T-helper 9 cell (primary cell): ENCODE measurements around the gene KLHL25.

Source experiments
- DNase-seq: peaks from one replicate; pipeline ENCODE4 v3.0.0-alpha.2; 2020

Gene KLHL25

DNA sequence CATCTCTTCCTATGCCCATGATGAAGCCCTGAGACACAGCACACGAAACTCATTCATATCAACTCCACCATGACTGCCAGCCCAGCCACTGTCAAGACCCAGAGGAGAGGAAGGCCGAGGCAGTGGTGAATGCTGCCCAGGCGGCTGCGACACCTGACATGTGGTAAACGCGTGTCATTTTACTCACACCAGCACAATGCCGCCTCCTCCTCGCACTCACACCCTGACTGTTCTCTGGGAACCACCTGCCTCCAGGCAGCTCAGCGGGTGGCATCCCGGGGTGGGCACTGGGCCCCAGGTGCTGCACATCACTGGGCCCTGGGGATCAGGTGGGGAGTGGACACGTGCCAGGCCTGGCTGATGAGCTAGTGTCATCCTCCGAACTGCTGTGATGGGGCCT, 21.5 kb downstream of the KLHL25 start:
- DNase-seq: no peak

DNA sequence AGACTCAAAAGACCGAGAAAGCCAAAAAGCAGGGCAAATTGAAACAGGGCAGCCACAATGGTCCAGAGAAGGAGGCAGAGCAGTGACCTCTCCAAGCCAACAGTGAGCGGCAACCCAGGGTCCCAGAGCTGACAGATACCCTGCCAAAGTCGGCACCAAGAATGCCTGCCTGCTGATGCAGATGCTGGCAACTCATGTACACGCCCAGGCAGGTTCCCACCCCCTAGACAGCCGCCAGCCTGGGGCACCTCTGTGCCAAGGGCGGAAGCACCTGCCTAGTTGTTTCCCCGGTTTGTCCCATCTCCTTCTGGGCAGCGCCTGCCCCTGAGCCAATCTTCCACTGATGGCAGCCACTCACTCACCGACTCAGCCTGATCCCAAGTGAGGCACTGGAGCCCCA, 22.1 kb downstream of the KLHL25 start:
- DNase-seq: no peak

DNA sequence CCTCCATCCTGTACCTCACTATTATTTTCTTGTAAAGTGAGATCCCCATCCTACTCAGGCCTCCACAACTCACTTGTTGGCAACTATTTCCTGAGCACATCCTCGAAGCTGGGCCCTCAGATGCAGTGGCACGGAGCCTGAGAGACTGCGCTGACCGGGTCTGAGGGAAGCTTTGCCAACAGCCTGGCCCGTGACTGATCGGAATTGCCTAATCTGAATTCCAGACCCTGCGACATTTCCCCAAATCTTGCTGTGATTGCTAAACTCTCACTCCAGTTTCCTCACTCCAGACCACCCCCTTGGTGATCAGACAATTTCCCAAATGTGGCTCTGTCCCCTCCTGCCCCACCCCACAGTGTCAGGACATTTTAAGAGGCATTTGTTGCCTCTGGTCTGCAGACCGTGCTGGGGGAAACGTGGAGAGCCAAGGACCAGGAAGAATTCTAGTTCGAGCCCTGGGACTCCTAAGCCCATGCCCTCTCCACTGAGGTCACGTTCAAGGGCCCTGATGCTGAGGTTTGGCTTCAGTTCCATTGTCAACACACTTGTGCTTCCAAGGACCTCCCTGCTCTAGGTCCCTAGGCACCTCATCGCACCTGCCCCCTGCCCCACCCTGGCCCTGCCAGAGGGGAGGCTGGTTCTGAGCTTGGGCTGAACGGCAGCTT, 22.8 kb downstream of the KLHL25 start:
- DNase-seq: no peak

DNA sequence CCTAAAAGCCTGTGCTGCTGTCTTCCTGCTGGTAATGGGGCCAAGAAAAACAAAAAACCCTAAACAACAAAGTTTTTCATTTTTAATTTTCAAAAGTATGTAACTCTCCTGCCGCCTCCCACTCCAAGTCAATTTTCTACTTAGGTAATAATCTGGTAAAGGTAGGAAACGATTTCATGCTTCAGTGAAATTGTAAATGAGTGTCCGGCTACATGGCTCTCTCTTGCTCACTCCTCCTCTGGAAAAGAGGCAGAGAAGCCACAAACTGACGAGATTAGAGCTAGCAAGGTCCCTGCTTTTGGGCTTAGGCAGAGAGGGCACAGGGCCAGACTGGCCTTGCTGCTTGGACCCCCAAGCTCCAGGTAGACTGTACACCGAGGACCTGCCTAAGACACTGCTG, 23.5 kb downstream of the KLHL25 start:
- DNase-seq: no peak

DNA sequence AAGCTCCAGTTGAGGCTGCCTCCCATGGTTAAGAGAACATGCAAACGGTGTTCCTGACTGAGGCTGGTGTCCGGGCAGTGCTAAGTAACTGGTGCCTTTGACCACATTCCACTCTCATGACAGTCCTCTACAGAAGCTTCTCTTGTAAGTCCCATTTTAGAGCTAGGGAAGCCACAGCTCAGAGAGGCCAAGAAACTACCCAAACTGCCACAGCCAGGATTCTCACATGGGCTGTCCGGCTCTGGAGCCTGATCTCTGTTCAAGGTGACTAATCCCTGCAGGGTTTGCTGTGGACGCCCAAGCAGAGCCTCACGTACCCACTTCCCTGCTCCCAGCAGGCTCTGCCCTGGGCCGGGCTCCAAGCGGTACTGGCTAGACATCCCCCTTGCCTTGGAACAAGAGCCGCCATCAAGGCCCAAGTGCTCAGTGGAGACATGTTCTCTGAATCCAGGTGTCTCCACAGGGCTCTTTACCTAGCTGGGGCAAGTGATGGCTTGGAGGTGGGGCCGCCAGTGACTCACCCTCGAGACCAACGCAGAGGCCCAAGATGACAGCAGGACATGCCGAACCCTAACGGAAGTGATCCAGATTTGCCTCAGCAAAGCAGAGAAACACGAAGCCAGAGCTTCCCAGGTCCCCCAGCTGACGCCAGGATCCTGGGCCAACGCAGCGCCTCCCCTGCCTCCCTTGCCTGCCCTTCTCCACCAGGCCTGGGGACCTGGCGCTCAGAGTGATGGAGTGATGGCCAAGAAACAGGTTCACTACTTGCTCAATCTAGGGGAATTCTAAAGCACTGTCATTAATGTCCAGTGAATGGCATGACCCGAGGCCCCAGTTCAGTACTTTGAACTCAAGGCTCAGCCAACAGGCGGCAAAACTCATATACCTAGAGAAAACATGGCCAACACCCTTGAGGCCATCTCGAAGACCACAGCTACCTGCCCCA, 24.4 kb downstream of the KLHL25 start:
- DNase-seq: no peak

DNA sequence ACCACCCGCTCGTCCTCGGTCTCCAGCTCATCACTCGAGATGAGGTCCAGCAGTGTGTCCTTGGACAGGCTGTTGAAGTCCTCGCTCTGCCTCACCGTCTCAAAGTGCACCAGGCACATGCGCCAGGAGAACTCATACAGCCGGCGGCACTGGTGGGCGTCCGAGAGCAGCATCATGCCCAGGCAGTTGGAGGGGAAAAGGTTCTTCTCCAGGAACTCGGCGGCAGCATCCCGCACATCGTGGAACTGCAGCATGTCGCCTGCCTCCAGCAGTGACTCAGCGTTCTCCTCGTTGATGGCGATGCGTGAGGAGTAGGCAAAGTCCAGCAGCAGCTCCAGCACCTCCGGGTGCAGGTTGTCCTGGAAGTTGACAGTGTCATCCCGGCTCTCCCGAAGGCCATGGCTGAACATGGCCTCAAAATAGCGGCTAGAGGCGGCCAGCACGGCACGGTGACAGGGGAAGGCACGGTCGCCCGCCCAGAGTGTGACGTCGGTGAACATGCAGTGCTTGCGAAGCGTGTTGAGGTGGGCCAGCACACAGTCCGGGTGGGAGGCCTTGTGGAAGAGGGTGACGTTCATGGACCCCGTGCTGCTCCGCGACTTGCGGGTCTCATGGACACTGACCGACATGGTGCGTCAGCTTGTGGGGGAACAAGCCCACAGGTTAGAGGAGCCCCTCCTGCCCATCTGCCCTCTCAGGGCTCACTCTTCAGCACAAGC, 25.4 kb downstream of the KLHL25 start:
- DNase-seq: no peak

DNA sequence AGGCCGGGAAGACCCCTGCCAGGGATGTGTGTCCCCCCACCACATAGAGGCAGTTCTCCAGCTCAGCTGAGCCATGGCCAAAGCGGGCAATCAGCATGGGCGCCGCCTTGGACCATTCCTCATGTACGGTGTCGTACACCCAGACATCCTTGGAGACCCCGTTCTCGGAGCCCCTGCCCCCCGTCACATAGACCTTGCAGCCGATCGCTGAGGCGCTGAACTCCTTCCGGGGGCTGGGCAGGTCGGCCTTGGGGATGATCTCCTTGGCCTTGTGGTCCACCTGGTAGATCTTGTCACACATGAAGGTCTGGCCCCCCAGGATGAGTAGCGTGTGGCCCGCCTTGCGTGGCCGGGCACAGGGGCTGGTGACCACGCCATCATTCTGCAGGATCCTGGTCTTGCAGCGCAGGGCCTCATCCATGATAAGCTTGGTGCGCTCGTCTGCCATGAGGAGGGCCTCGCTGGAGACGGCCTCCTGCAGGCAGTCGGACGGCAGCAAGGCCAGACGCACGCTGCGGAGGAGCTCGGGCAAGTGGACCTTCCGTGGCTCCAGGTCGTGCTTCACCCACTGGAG, 26.0 kb downstream of the KLHL25 start:
- DNase-seq: no peak

DNA sequence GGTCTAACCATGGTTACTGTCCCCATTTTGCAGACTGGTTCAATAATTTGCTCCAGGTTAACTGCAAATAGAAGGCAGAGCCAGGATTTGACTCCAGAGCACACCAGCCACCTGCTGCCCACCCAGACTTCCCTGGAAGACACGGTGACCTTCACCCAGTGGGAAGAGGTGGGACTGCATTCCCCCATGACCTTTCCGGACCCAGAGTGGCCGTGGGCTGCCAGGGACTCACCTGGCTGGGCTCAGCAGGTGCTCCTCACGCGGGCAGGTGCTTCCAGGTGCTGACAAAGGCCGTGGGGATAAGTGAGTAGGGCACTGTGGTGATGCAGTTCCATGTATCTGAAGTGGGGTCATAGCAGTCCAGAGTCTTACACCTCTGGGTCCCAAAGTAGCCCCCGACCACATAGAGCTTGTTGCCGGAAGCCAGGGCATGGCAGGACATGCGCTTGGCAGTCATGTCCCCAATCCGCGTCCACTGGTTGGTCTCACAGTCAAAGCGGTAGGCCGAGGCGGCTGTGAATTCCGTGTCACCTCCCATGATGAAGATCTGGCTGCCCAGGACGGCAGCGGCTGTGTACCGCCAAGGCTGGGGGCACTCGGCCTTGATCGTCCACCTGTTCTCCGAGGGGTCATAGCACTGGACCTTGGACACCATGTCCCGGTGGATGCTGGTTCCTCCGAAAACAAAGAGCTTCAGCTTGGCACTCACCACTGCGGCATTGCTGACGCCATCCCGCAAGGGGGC, 26.8 kb downstream of the KLHL25 start:
- DNase-seq: no peak

DNA sequence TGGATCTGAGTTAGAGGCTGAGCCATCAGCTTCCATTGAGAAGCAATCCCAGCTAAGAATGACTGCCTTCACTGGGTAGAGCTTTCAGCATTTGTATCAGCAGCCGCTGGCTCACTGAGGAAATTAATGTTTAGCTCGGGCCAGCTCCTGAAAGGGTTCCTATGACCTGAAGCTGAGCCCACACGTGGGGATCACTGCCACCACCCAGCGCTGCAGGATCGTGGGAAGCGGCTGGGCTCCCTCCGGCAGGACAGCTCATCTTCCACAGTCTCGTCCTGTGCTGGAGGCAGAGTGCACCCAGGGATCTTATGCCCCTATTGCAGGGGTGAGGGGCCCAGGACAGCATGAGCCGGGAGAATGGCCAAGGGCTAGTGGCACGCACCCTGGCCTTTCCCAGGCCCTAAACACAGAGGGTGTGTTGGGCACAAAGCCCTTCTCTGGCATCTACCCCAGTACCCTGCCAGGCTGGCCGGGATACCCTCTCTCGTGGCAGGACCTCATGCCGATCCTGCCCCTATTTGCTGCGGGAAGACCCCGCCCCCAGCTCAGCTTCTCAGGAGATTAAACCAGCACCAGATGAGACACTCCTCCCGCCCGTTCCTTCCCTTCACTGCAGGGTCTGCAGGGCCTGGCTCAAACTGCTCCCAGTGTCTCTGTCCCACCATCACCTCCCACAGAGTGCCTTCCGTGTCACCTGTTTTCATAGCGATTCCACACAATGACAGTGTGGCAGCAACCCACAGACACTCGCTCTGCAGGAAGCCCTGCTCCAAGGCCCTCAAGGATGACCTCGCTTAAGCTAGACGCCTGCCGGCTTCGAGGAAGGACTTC, 28.5 kb downstream of the KLHL25 start:
- DNase-seq: no peak

DNA sequence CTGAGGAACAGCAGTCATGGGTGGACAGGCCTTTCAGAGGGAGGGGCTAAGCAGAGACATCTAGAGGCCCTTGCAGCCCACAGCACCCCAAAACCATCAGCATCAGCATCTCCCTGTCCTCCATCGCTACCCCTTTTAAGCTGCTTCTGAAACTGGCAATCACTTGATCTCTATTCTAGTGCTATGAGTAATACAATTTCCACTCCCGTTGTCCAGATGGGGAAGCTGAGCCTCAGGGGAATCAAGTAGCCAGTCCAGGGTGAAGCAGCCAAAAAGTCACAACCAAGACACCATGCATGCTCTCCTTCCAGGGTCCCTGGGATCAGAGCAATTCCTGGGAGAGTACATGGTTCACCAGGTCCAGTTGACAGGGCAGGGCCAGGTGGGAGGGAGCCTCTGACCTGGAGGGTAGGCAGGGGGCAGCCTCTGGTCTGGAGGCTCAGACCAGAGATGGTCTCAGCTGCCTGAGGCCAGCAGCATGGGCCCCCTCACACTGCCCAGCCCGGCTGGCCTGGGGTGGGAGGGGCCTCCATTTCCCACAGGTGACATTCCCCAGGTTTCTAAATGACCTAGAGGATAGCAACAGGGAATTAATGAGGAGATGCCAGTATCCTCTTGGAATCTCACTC, 30.0 kb downstream of the KLHL25 start:
- DNase-seq: no peak

DNA sequence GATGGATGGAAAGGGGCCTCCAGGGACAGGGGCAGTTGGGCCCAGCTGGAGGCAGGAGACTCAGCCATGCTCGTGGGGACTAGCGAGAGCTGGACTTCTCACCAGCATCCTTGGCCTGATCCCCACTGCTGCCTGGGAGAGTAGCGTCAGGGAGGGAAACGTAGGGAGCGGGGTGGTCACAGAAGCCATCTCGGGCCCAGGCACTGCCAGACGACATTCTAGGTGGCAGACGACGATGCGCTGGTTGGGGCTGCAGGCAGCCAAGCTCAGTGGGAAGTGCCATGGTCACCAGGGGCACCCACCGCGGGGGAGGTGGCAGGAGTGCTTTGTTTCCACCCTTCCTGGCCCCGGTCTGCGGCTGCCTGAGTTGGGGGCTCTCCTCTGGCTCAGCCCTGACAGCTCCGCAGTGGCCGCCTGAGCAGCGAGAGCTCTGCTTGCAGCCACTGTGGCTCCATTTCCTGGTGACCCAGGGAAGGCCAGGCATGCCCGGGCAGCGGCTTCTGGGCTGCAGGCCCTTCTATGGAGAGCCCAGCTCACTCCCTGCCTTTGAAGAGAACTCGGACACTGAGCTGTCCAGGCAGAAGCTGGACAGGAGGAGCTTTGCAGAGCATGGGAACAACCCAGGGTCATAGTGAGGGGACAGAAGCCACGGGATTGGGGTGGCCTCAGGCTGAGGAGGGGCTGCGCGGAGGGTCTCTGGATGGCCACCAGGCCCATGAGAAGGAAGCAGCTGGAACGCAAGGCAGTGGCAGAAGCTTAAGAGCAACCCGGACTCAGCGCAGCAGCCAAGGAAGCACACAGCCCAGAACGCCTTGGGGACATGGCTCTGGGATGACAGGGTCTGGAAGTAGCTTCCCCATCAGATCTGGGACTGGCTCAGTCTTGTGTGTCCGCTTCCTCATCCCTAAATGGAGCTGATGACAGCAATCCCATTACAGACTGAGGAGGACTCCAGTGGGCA, 30.8 kb downstream of the KLHL25 start:
- no peak for DNase-seq

DNA sequence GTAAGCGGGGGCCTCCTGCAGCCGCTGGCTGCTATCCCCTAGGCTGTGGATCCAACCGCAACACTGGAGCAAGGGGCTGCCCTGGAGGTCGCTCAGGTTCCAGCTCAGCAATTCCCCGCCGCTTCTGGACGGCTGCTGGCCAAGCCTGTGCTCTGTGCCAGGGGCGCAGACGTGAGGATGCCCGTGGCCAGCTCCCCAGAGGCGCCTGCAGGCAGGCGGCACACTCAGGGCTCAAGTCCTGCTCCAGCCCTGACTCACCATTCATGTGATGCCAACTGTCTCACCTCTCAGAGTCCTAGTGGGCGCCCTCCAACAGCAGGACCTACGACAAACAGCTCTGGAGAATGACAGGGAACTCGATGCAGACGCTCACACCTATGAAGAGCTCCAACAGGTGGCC, 31.6 kb downstream of the KLHL25 start:
- DNase-seq: no peak

DNA sequence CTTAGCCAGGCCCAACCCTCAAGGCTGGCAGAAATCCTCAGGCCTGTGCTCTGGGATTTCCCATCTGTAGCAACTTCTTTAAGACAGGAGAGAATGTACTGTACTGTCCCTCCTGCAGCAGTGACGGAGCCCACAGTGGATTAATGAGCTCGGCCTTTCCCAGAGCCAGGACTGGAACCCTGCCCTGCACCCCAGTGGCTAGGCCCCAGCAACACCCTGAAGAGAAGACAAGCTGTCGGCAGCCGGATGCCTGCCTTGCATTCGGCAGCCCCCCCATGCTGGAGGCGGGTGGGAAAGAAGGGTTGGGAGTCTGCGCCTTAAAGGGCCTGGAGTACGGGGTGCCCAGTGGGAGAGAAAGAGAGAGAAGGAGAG, 32.0 kb downstream of the KLHL25 start:
- DNase-seq: no peak

DNA sequence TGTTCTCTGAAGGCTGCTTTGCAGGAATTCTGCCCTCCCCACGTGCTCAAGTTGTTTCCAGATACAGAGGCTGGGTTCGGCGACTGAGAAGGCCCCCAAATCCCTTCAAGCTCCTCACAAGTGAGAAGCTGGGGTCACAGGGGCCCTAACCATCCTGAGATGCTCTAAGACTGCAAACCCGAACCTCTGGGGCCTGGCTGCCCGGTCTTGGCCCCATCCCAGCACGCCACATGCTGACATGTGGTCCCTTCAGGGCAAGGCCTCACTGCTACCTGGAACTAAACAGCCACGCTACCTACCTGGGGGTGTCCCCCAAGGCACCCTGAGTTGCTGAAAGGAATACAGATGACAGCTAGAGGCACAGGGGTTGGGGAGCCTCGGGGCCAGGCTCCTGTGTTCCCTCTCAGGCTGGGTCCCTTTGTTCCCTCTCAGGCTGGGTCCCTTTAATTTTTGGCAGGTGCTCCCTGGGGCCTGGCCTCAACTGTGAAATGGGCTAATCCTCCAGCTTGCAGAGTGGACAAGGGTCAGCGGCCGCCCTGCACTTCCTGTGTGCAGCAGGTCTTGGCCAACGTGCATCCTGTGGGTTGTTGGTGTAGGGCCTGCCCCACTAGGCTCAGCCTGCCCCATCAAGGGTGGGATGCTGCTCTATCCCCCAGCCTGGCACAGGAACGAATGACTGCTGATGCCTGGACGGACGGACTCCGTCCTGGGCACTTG, 32.5 kb downstream of the KLHL25 start:
- DNase-seq: no peak

DNA sequence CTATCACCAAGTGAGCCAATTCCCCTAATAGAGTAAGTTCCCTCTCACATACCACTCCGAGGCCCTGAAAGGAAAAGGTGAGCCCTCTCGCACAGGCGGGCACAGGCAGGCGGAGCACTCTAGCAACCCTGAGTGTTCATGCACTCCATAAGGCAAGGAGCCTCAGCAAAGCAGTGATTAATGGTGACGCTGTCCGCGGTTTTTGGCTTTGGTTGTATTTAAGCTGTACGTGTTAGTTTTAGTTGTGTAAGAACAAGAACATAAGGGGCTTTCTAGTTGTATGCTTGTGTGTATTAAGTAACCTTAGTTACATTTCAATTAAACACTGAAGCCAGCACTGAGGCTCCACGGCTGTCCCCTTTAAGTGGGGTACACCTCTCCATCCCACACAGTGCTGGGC, 33.1 kb downstream of the KLHL25 start:
- DNase-seq: no peak

DNA sequence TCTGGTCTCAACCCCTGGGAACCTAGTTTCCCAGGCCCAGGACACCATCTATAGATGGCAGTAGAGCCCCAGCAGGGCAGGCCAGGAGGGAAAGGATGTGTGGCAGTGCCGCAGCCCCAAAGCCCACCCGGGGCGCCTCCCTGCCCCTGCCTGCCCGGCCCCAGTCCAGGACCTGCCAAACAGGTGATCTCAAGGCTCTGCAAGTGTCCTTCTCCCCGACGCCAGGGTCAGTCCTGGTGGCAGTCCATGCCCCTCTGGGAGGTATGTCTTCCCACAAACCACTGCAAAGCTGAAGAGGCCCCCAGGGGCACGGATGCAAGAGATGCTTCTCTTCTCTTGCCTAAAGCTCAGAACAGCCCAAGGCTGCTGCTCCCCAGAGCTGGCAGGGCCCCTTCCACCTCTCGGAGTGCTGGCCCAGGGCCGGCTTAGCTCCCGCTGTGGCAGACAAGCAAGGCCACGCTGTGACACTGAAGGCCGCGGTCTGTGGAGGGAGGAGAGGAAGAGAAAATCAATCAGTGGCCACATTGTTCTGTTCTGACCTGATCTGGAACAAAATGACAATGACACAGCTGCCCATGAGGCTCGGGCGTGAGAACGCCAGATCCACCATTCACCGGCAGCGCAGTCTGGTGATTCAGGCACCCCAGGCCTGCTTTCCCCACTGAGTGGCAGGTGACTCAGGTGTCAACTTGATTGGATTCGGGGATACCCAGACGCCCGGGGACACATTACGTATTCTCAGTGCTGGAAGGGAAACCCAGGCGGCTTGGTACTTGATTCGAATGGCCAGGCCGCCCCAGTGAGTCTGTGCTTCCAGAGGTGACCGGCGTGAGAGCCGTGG, 34.0 kb downstream of the KLHL25 start:
- DNase-seq: no peak

DNA sequence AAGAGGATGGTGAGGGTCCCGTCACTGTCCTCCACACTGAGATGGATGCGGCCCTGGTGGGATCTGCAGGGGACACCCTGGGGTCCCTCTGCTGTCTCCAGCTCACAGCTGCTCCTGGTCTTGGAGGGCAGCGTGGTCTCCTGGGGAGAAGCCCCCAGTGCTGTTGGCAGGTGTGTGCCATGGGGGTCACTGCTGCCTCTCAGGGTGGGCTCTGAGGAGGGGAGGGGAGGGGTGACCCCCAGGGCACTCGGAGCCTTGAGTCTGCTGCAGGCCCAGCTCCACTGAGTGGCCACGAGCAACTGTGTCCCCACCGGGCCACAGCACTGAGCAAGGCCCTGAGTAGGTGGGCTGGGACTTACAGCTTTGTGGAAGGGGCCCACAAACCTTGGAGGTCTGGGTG, 34.7 kb downstream of the KLHL25 start:
- DNase-seq: no peak

DNA sequence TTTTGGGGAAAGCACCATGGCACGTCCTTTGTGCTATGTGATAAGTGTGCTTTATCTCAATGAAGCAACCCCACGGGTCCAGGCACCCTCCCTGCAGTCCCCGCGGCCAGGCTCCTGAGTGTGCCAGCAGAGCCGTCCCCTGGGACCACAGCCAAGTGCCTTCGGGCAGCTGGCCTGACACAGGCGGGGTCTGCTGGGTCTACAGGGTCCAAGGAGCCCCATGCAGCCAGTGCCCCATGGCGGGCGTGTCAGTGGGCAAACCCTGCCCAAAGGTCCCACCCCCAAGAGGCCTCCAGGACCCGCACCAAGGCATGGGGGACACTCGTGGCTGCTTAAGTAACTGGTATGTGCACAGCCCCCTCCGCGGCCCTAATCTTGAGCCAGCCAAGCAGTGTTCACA, 35.3 kb downstream of the KLHL25 start:
- no peak for DNase-seq
